HG02870 (cell line): ENCODE data around the gene RHOBTB3.

Experiments
- ATAC-seq: cut with Tn5 transposase; IDR thresholded peaks from one replicate; pipeline ENCODE4 v1.9.1; 2021; ENCODE audit warnings: mild to moderate bottlenecking, moderate library complexity; ENCODE audit not compliant: unreplicated experiment

RHOBTB3 gene

GRCh38 chr5:95730011-95730700, 980 bp upstream of the RHOBTB3 start:
- no peak for ATAC-seq

DNA sequence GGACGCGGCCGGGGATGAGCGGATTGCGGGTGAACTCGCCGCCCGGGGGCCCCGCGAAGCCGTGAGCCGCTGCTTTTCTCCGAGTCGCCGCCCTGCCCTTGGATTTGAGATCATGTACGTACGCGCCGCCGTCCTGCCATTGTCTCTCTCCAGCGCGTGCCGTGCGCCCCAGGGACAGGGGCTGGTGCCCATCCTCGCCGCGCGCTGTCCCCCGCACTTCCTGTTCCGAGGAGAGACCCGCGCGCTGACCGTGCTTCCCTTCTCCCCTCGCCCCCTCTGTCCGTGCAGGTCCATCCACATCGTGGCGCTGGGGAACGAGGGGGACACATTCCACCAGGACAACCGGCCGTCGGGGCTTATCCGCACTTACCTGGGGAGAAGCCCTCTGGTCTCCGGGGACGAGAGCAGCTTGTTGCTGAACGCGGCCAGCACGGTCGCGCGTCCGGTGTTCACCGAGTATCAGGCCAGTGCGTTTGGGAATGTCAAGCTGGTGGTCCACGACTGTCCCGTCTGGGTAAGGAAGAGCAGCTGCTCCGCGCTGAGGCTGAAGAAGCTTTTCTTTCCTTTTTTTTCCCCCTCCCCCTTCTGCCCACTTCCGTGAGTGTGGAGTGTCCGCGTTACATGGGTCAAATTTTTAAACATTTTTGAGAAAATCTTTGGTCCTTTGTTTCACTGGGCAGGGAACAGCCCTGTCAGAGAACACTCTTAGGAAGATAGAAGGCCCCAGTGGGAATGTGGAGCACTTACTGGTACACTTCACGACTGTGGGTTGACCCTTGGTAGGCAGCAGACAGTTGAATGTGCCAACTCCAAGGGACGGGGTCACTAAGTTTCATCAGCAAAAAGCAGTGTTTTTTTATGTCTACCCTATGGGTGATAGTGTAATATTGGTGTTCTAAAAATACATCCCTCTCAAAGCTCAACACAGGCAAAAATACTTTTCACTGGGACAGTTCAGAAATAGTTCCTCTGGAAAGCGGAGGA, 727 bp downstream of the RHOBTB3 start:
- ATAC-seq = no peak

- no peak for ATAC-seq
Observed at GRCh38 chr5:95733107-95733665, 2.0 kb downstream of the RHOBTB3 start.

DNA sequence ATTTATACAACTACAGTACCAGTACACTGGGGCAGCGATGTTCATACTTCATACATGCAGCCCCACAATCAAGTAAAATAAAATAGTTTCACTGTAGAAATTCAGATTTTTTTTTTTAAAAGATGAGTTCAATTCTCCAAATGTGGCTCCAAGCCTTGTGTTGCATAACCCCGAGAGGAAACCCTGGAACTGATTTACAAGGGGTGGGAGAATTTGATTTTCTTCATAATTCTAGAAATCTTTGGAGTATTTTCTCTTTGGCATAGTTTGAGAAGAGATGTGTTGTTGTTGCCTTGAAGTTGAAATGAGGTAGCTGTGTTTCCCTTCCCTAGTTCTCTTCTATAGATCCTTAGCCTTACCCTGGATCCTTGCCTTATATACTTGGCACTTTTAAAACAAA, 3.1 kb downstream of the RHOBTB3 start:
- no peak for ATAC-seq

- ATAC-seq = no peak
Observed at GRCh38 chr5:95734906-95735305, 3.8 kb downstream of the RHOBTB3 start.

DNA sequence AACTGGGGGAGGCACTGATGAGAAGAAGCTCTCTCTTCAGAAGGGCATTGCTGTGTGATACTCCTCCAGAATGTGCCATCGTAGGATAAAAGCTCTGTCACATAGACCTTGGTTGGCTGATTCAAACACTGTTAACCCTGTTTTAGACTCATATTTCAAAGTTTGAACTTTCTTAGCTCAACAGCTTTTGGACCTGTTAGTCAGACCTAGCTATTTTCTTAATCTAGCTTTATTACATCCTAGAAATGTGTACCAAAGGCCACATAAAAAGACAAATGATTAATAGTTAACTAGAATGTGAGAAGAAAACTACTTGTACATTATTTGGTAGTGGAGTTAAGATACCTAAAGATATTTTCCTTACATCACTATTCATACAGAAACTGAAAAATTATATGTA, 4.3 kb downstream of the RHOBTB3 start:
- no peak for ATAC-seq

GRCh38 chr5:95738072-95738471, 6.9 kb downstream of the RHOBTB3 start:
- ATAC-seq = no peak

GRCh38 chr5:95738834-95739233, 7.7 kb downstream of the RHOBTB3 start:
- no peak for ATAC-seq

- ATAC-seq = no peak
Observed at GRCh38 chr5:95739857-95740256, 8.7 kb downstream of the RHOBTB3 start.

GRCh38 chr5:95741458-95741857, 10.3 kb downstream of the RHOBTB3 start:
- ATAC-seq = no peak

DNA sequence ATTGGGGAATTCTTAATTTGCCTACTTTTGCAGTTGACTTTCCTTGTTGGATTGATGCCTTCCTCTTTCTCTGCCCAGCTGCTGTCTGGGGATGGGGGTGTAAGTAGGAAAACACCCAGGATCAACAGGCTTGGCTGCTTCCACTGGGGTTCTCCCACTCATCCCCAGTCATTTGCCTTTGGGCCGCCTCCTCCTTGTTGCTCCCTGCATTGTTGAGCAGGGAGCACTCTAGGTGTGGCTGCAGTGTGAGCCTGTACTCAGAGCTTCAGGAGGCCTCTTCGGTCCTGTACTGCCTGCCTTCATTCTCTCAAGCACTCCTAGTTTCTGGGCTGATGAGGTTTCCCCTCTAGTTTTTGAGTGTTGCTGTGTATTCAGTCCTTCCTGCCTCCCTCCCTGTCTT, 12.1 kb downstream of the RHOBTB3 start:
- ATAC-seq = no peak

DNA sequence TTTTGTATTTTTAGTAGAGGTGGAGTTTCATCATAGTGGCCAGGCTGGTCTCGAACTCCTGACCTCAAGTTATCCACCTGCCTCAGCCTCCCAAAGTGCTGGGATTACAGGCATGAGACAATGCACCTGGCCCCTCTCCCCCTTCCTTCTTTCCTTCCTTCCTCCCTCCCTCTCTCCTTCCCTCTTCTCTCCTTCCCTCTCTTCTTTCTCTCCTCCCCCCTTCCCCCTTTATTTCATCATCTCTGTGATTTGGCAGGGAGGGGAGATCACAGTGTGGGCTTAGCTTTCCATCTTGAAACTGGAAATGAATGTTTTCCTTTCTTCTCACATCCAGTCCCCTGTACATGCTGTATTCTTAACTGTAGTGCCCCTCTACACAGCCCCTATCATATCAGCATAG, 12.7 kb downstream of the RHOBTB3 start:
- ATAC-seq = no peak

- ATAC-seq = no peak
Observed at GRCh38 chr5:95746194-95746593, 15.1 kb downstream of the RHOBTB3 start.

GRCh38 chr5:95746722-95747679, 15.9 kb downstream of the RHOBTB3 start:
- no peak for ATAC-seq

GRCh38 chr5:95748133-95748532, 17.0 kb downstream of the RHOBTB3 start:
- ATAC-seq = no peak

GRCh38 chr5:95754545-95754944, 23.4 kb downstream of the RHOBTB3 start:
- no peak for ATAC-seq

GRCh38 chr5:95759005-95759404, 27.9 kb downstream of the RHOBTB3 start:
- no peak for ATAC-seq

DNA sequence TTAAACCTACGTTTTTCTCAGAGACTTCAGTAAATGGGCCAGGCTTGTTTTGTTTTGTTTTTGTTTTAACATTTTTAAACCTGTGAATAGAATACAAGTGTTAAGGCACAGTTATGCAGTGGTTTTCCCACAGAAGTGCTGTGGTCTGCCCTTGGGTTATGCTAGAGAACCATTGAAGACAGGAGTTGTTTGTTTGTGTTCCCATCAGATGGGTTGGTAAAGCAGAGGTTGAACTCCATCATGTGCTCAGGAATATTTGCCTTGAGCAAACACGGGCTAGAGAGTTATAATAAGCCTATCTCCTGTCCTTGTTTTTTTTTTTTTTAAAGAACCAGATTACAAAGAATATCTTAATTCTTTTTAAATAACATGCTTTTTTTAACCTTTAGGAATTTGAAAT, 28.5 kb downstream of the RHOBTB3 start:
- ATAC-seq = no peak

DNA sequence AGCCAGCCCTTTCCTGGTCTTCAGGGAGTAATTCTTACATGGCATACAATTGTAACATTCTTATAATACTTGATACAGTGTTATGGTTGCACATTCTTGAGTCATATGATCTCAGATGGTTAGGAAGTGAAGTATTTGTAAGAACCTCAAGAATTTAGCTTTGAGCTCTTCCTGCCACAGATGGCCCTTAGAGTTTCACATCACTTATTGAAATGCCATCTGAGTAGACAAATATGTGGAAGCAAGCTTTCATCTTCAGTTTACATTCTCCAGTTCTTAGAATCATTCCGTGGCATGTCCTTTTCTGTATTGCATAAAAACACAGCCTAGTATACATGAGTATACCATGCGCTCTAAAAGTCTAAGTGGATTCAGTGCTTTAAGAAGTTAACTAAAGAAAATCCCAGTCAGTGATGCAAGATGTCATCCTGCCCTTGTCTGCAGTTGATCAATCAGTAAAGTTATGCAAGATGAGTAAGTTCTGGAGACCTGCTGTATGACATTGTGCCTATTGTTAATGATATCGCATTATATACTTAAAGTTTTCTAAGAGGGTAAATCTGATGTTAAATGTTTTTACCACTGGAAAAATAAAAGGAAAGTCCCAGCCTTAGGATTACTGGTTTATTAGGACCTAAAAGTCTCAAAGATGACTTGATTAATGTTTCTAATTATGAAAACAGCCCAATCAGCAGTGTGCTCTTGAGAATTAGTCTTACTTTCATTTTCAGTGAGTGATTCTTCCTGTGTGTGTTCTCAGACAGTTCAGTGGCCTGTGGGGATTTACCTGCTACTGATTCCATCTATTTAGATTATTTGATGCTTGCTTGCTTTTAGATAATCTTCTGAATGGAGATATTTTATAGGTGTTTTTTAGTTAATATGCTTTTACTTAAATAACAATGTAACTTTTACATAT, 29.4 kb downstream of the RHOBTB3 start:
- ATAC-seq = peak; percentile 92
